A673 (cell line): ENCODE measurements around the gene ANKS1B. TPM values are rescaled to one million over a fixed set of nuclear protein-coding genes. Genes with fewer than 3 reads are reported as not detected.
A peak's percentile ranks its signal among the peaks of the same experiment; 100 is the strongest.

Experiments
- BruUV-seq: library from RNA; stranded (reverse); fragments of 400-500 nt; replicated peaks from 2 replicates; lab custom pipeline; 2021; lab: Mats Ljungman, UMichigan
- CTCF ChIA-PET: fragments of 300-600 bp; sonication (Branson Sonifier 250); formaldehyde crosslinking; loops from one replicate; lab custom pipeline; 2022; ENCODE audit warnings: antibody characterized with exemption; lab: Charles Lee
- POLR2A ChIA-PET: fragments of 300-600 bp; sonication (Branson Sonifier 250); formaldehyde crosslinking; loops from one replicate; lab custom pipeline; 2022; ENCODE audit warnings: antibody characterized with exemption; ENCODE audit not compliant: low non-redundant PET; lab: Charles Lee
- DNase-seq: peaks from one replicate; pipeline ENCODE4 v3.0.0-alpha.2; 2015; ENCODE audit warnings: low spot score
- H3K27ac ChIP-seq: fragments of 200-600 bp; sonication (generic); 2 replicates; pipeline ENCODE4 v1.5.1; 2016; ENCODE audit warnings: mixed run types, low read depth, mild to moderate bottlenecking, mixed read lengths, antibody characterized with exemption, low read length; ENCODE audit not compliant: poor library complexity, severe bottlenecking
- H3K27me3 ChIP-seq: fragments of 200-600 bp; sonication (generic); replicated peaks from 2 replicates; pipeline ENCODE4 v1.6.1; 2017; ENCODE audit warnings: mixed run types, low read depth, mild to moderate bottlenecking, mixed read lengths, antibody characterized with exemption, low read length; ENCODE audit not compliant: insufficient read depth, poor library complexity
- H3K36me3 ChIP-seq: fragments of 200-600 bp; sonication (generic); 2 replicates; pipeline ENCODE4 v1.6.1; 2016; ENCODE audit warnings: mixed run types, mild to moderate bottlenecking, mixed read lengths, antibody characterized with exemption, low read length; ENCODE audit not compliant: insufficient read depth, poor library complexity, severe bottlenecking
- H3K4me1 ChIP-seq: fragments of 200-600 bp; sonication (generic); 2 replicates; pipeline ENCODE4 v1.6.1; 2017; ENCODE audit warnings: mixed run types, mild to moderate bottlenecking, mixed read lengths, antibody characterized with exemption, low read length; ENCODE audit not compliant: insufficient read depth, poor library complexity, severe bottlenecking
- H3K4me3 ChIP-seq: fragments of 200-600 bp; sonication (generic); 2 replicates; pipeline ENCODE4 v1.5.1; 2016; ENCODE audit warnings: low read depth, mixed run types, mild to moderate bottlenecking, mixed read lengths, low read length; ENCODE audit not compliant: poor library complexity, severe bottlenecking
- H3K9me3 ChIP-seq: fragments of 200-600 bp; sonication (generic); 2 replicates; pipeline ENCODE4 v1.6.1; 2016; ENCODE audit warnings: mixed run types, low read depth, mild to moderate bottlenecking, mixed read lengths, antibody characterized with exemption, low read length; ENCODE audit not compliant: poor library complexity, severe bottlenecking
- CTCF ChIP-seq: fragments of 300-800, 200-600 bp; sonication (generic); conservative IDR thresholded peaks from 2 replicates; pipeline ENCODE4 v1.5.1; 2017; ENCODE audit warnings: low read depth, mild to moderate bottlenecking, antibody characterized with exemption, low read length, moderate library complexity, mixed read lengths
- EZH2 ChIP-seq: fragments of 200-600 bp; sonication (generic); IDR thresholded peaks from 2 replicates; pipeline ENCODE4 v1.6.1; 2017; ENCODE audit warnings: borderline replicate concordance, low read depth, mild to moderate bottlenecking, mixed read lengths, antibody characterized with exemption, low read length; ENCODE audit not compliant: poor library complexity, severe bottlenecking
- intact Hi-C: fragments of 100-400 bp; cut with micrococcal nuclease; formaldehyde crosslinking; loops from one replicate; pipeline ENCODE4 v1.10.0; 2022; ENCODE audit not compliant: unreplicated experiment
- total RNA-seq: library from RNA; stranded (reverse); gene quantifications from 2 replicates; pipeline ENCODE4 v1.2.3, GENCODE V29; 2021

The ANKS1B gene
- total RNA-seq, 1 experiment from 2014 or later = 0.99 TPM

- Histone ChIP-seq H3K27me3 (no peaks in the 10 kb centered on the region), H3K4me3 (no peak overlapping the region), H3K9me3 (no peaks in the 10 kb centered on the region), H3K27ac (no peak overlapping the region), H3K4me1 (peaks cover 18% of the 10 kb centered on the region), H3K36me3 (no peaks in the 10 kb centered on the region)
- intact Hi-C loops = loop anchor here (5.0 kb wide), 2 partner anchors 196 to 324 kb away; no protein-coding TSS in a partner anchor
- TF ChIP-seq EZH2 (no peak), CTCF (no peak)
- ChIA-PET CTCF (interaction anchor here (0.5 to 1.4 kb wide), 5 partner anchors 9 to 109 kb away, joined by 3 to 8 read pairs (median 5); no protein-coding TSS in a partner anchor), POLR2A (no interaction called here)
- DNase-seq = peak; percentile 83
- BruUV-seq = no TSS peak
Observed at GRCh38 chr12:98741556-98742265, 1243.0 kb downstream of the ANKS1B start.

- CTCF ChIA-PET = interaction anchor here (0.5 to 1.4 kb wide), 3 partner anchors 9 to 108 kb away, joined by 3 to 6 read pairs (median 4); no protein-coding TSS in a partner anchor
- intact Hi-C loops = loop anchor here (5.0 kb wide), 2 partner anchors 196 to 324 kb away; no protein-coding TSS in a partner anchor
- TF ChIP-seq CTCF = no peak
- no peak for TF ChIP-seq EZH2
Observed at GRCh38 chr12:98741196-98741555, 1243.6 kb downstream of the ANKS1B start.

GRCh38 chr12:98740751-98741150, 1244.0 kb downstream of the ANKS1B start:
- intact Hi-C loops = loop anchor here (5.0 kb wide), 2 partner anchors 197 to 323 kb away; no protein-coding TSS in a partner anchor
- Histone ChIP-seq H3K36me3 (no peaks in the 10 kb centered on the region), H3K9me3 (no peaks in the 10 kb centered on the region), H3K4me3 (no peak overlapping the region), H3K27me3 (no peaks in the 10 kb centered on the region), H3K4me1 (peaks cover 18% of the 10 kb centered on the region), H3K27ac (no peak overlapping the region)
- no peak for DNase-seq
- no TSS peak for BruUV-seq
- ChIA-PET POLR2A (no interaction called here), CTCF (interaction anchor here (0.5 kb wide), 1 partner anchor 108 kb away, joined by 4 read pairs; no protein-coding TSS in a partner anchor)
- no peak for TF ChIP-seq CTCF
- no peak for TF ChIP-seq EZH2

More at GRCh38 chr12:98741196-98741555, 1243.6 kb downstream of the ANKS1B start:
- no peaks in the 10 kb centered on the region for H3K36me3 ChIP-seq
- H3K27ac ChIP-seq = no peak overlapping the region
- no TSS peak for BruUV-seq
- POLR2A ChIA-PET = no interaction called here
- H3K27me3 ChIP-seq = no peaks in the 10 kb centered on the region
- no peak for DNase-seq
- H3K9me3 ChIP-seq = no peaks in the 10 kb centered on the region
- no peak overlapping the region for H3K4me3 ChIP-seq
- peaks cover 18% of the 10 kb centered on the region for H3K4me1 ChIP-seq
